PC-9 (cell line): ENCODE data around the gene SEMA6C.

Experiments
- EZH2 ChIP-seq: fragments of 200-600 bp; sonication (generic); IDR thresholded peaks from 2 replicates; pipeline ENCODE4 v1.8.0; 2017; ENCODE audit warnings: antibody characterized with exemption, low read depth
- TF ChIP-seq, protein P1 (sequence below): fragments of 200-600 bp; sonication (generic); conservative IDR thresholded peaks from 2 replicates; pipeline ENCODE4 v1.6.1; 2017; ENCODE audit warnings: mixed run types, antibody characterized with exemption, mild to moderate bottlenecking, moderate library complexity

DNA sequence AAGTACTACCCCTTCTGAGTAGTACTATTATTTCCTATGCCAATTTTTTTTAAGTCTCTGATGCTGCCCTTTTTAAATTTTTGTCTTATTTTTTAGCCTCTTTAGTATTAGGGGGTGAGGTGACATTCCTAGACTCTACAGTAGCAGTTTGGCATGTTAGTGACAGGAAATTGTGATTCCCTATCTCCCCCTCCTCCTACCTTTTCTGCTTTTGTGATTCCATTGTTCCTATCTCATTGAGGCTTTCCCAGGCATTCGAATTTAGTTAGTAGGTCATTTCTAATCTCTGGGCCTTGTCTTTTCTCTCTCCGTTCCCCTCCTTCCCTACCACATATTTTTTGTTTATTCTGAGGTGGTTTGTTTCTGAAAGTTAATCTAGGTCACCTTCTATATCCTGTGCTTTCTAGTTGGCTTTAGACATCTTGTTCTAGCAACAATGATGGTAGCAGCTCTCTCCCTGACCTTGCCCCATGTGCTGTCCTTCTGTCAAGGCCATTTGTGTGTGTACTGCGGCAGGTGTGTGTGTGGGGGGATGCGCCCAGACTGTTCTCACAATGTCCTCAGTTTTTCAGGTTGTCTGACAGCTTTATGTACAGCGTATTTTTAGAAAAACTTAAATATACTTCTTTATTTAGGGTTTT, 21.5 kb downstream of the SEMA6C start:
- TF ChIP-seq, protein P1, sequence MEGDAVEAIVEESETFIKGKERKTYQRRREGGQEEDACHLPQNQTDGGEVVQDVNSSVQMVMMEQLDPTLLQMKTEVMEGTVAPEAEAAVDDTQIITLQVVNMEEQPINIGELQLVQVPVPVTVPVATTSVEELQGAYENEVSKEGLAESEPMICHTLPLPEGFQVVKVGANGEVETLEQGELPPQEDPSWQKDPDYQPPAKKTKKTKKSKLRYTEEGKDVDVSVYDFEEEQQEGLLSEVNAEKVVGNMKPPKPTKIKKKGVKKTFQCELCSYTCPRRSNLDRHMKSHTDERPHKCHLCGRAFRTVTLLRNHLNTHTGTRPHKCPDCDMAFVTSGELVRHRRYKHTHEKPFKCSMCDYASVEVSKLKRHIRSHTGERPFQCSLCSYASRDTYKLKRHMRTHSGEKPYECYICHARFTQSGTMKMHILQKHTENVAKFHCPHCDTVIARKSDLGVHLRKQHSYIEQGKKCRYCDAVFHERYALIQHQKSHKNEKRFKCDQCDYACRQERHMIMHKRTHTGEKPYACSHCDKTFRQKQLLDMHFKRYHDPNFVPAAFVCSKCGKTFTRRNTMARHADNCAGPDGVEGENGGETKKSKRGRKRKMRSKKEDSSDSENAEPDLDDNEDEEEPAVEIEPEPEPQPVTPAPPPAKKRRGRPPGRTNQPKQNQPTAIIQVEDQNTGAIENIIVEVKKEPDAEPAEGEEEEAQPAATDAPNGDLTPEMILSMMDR: no peak
- no peak for TF ChIP-seq EZH2
